Urinary bladder (tissue), 4 donors: ENCODE data around the gene PRPF38A. TPM values are rescaled to one million over a fixed set of nuclear protein-coding genes. Genes with fewer than 3 reads are reported as not detected.
A peak's percentile ranks its signal among the peaks of the same experiment; 100 is the strongest.
"Not testable (repeated sequence)": the region's sequence is repeated elsewhere in the genome, so short reads cannot be mapped to it uniquely, and the experiment has no call there.

Source experiments
- DNase-seq: peaks from one replicate; pipeline ENCODE4 v3.0.0-alpha.2; 2015; ENCODE audit errors: extremely low spot score
- H3K27ac ChIP-seq: one replicate; pipeline ENCODE4 v1.5.1; 2013; ENCODE audit warnings: low read depth, mild to moderate bottlenecking, moderate library complexity
- H3K36me3 ChIP-seq: one replicate; pipeline ENCODE4 v1.6.1; 2013; ENCODE audit warnings: mild to moderate bottlenecking, moderate library complexity; ENCODE audit not compliant: insufficient read depth
- H3K4me1 ChIP-seq: one replicate; pipeline ENCODE4 v1.6.1; 2013; ENCODE audit warnings: mild to moderate bottlenecking, moderate library complexity; ENCODE audit not compliant: insufficient read depth
- H3K4me3 ChIP-seq: one replicate; pipeline ENCODE4 v1.5.1; 2013; ENCODE audit warnings: low read depth, low read length
- WGBS: extraction: QIAGEN DNeasy Blood & Tissue Kit; methylation state at CpG from one replicate; pipeline ENCODE4 v1.1.7; 2013; 5-methylcytosine and 5-hydroxymethylcytosine counted together
- polyA plus RNA-seq: library from polyadenylated mRNA; stranded (reverse); fragments of 200-250 nt; gene quantifications from one replicate; pipeline ENCODE4 v1.2.3, GENCODE V29; 2013
- total RNA-seq: library from RNA; depleted of rRNA; stranded (reverse); fragments of >200 nt; gene quantifications from one replicate; pipeline ENCODE4 v1.2.3, GENCODE V29; 2014
- donor health status: healthy with polysubstance abuse.
- donor health status: healthy.

PRPF38A gene
- total and polyA plus RNA-seq, 2 donors = 21.8 to 22.4 TPM

- 14% methylated on average over 8 of the region's 8 CpGs for WGBS
- no peak for DNase-seq
- Histone ChIP-seq H3K36me3 (no peaks in the 10 kb centered on the region), H3K4me3 (peak overlapping the region; percentile 94), H3K4me1 (no peaks in the 10 kb centered on the region), H3K27ac (no peak overlapping the region)
These were observed 37.9 kb upstream of the PRPF38A start for GRCh38 chr1:52366517-52366827.

DNA sequence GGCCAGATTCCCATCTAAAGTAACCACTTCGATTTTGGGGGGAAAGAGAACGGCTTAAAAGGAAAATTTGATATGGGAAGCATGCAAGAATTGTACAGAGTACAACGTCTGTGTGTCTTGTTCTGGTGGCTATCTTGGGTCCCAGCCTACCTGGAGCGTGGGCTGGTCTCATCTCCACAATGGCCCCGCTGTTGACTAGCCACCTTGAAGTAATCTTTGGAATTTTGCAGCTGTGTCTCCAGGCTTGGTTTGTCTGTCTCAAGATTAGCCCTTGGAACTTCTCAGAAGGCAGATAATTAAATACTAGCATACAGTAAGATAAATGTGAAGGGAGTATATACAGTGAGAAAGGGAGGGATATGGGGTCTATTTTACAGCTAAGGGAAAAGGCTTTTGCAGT is 37.1 kb upstream of the PRPF38A start:
- DNase-seq = no peak
- H3K27ac ChIP-seq = no peak overlapping the region
- WGBS = 93% methylated on average over 5 of the region's 5 CpGs
- no peak overlapping the region for H3K4me3 ChIP-seq
- no peaks in the 10 kb centered on the region for H3K4me1 ChIP-seq
- no peaks in the 10 kb centered on the region for H3K36me3 ChIP-seq

DNA sequence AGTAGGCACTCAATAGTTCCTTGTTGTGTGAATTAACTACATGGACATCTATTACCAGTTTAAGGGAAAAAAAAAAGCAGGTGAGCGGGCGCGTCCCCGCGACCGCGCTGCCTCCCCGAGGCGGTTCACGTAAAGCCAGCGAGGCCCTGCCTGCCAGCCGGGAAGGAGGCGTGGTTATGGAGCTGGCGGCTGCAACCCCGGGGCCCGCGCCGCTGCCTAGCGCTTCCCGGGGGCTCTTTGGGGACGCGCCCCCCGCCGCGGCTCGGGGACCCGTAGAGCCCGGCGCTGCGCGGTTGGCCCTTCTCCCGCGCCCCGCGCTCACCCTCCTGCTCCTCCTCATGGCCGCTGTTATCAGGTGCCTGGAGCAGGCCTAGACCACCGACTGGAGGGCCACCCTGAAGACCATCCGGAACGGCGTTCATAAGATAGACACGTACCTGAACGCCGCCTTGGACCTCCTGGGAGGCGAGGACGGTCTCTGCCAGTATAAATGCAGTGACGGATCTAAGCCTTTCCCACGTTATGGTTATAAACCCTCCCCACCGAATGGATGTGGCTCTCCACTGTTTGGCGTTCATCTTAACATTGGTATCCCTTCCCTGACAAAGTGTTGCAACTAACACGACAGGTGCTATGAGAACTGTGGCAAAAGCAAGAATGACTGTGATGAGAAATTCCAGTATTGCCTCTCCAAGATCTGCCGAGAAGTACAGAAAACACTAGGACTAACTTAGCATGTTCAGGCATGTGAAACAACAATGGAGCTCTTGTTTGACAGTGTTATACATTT is 35.8 kb upstream of the PRPF38A start:
- 7% methylated on average over 51 of the region's 51 CpGs for WGBS
- no peak for DNase-seq
- peak overlapping the region; percentile 38 for H3K4me3 ChIP-seq

DNA sequence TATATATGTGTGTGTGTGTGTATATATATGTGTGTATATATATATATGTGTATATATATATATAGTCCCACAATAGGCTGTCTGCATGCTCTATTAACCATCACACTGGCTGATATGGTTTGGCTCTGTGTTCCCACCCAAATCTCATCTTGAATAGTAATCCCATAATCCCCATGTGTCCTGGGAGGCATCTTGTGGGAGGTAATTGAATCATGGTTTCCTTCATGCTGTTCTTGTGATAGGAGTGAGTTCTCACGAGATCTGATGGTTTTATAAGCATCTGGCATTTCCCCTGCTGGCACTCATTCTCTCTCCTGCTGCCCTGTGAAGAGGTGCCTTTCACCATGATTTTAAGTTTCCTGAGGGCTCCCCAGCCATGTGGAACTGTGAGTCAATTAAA is 34.6 kb upstream of the PRPF38A start:
- not testable (repeated sequence) for DNase-seq, H3K4me3 ChIP-seq, H3K36me3 ChIP-seq, H3K4me1 ChIP-seq, H3K27ac ChIP-seq
- 47% methylated on average over 1 of the region's 1 CpG for WGBS

More for the DNA sequence above, 35.8 kb upstream of the PRPF38A start:
- no peak overlapping the region for H3K27ac ChIP-seq
- no peaks in the 10 kb centered on the region for H3K4me1 ChIP-seq
- no peaks in the 10 kb centered on the region for H3K36me3 ChIP-seq

DNA sequence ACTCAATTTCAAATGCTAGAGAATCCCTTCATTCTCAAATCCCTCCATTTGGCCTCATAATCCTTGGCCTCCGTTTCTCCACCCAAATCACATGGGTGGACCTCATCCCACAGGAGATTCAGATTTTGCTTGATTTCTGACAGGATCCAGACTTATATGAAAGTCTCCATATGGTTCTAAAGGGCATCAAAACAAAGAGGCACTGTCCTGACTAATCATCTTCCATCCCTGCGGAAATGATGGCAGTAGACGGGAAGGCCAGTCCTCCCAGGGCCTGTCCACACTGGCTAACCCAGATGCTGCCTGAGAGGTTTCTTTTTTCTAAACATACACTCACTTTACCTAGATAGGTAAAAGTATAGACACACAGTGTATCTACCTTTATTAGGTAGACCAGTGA is 19.0 kb upstream of the PRPF38A start:
- Histone ChIP-seq H3K27ac (no peak overlapping the region), H3K4me3 (no peak overlapping the region), H3K36me3 (no peaks in the 10 kb centered on the region), H3K4me1 (no peaks in the 10 kb centered on the region)
- no peak for DNase-seq
- WGBS = 92% methylated on average over 3 of the region's 3 CpGs

GRCh38 chr1:52386458-52386857 is 17.9 kb upstream of the PRPF38A start:
- Histone ChIP-seq H3K36me3 (no peaks in the 10 kb centered on the region), H3K4me3 (no peak overlapping the region), H3K4me1 (no peaks in the 10 kb centered on the region), H3K27ac (no peak overlapping the region)
- DNase-seq = no peak
- 82% methylated on average over 5 of the region's 5 CpGs for WGBS

DNA sequence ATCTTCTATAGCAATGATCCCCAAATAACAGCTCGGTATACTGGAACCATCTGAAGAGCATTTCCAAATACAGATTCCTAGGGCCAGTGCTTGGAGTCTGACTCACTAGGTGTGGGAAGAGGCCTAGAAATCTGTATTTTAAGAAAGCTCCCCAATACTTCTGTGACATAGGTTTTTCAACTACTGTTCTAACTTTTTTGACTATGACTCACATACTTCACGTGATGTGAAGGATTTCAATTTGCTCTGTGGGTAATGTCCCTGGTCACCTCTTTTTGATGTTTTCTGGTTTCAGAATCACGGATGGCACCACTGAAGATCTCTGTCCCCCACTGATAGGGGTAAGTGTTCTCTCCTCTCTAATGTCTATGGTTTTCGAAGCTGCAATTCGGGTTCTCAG is 11.2 kb upstream of the PRPF38A start:
- no peak overlapping the region for H3K4me3 ChIP-seq
- no peak for DNase-seq
- 95% methylated on average over 5 of the region's 5 CpGs for WGBS
- no peak overlapping the region for H3K27ac ChIP-seq
- H3K36me3 ChIP-seq = no peaks in the 10 kb centered on the region
- no peaks in the 10 kb centered on the region for H3K4me1 ChIP-seq

DNA sequence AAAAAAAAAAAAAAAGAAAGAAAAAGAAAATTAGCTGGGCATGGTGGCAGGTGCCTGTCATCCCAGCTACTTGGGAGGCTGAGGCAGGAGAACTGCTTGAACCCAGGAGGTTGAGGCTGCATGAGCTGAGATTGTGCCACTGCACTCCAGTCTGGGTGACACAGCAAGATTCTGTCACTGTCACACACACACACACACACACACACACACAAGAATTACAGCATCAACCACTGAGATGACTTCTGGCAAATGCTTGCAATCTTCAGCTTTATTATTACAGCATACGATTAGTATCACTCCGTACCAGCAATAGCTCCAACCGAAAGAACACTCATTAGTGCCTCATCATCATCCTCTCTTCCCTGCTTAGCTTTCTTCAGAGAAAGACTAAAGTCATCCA is 4.8 kb upstream of the PRPF38A start:
- DNase-seq = no peak
- H3K4me3 ChIP-seq = no peak overlapping the region
- no peaks in the 10 kb centered on the region for H3K36me3 ChIP-seq
- H3K4me1 ChIP-seq = no peaks in the 10 kb centered on the region
- H3K27ac ChIP-seq = no peak overlapping the region
- 95% methylated on average over 3 of the region's 3 CpGs for WGBS

DNA sequence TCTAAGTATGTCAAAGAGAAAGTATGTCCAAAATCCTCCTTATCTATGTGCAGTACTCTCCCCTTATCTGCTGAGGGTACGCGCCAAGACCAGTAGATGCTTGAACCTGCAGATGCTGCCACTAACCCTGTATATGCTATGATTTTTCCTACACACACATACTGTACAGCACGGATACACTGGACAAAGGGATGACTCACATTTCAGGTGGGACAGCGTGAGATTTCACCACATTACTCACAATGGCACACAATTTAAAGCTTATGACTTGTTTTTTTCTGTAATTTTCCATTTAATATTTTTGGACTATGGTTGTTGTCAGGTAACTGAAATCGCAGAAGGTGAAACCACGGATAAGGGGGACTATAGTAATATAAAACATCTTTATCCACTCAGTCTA is 4.3 kb upstream of the PRPF38A start:
- Histone ChIP-seq H3K4me1 (no peaks in the 10 kb centered on the region), H3K4me3 (no peak overlapping the region), H3K36me3 (no peaks in the 10 kb centered on the region), H3K27ac (no peak overlapping the region)
- WGBS = 87% methylated on average over 6 of the region's 6 CpGs
- DNase-seq = no peak

DNA sequence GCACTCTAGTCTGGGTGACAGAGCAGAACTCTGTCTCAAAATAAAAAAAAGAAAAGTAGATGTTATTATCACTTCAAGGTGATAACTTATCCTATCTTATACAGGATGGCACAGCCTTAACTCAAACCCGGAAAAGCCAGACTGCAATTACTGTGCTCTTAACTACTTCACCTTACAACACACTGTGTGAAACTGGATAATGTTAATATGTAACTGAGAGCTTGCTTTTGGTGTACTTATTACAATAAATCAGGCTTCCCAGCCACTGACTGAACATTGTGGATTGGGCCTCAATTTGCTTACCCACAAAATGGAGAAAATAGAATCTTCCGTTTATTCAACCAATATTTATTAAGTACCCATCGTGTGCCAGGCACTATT is 1.6 kb upstream of the PRPF38A start:
- 59% methylated on average over 3 of the region's 3 CpGs for WGBS
- no peak for DNase-seq
- Histone ChIP-seq H3K36me3 (no peaks in the 10 kb centered on the region), H3K27ac (no peak overlapping the region), H3K4me1 (peaks cover 2% of the 10 kb centered on the region), H3K4me3 (no peak overlapping the region)

DNA sequence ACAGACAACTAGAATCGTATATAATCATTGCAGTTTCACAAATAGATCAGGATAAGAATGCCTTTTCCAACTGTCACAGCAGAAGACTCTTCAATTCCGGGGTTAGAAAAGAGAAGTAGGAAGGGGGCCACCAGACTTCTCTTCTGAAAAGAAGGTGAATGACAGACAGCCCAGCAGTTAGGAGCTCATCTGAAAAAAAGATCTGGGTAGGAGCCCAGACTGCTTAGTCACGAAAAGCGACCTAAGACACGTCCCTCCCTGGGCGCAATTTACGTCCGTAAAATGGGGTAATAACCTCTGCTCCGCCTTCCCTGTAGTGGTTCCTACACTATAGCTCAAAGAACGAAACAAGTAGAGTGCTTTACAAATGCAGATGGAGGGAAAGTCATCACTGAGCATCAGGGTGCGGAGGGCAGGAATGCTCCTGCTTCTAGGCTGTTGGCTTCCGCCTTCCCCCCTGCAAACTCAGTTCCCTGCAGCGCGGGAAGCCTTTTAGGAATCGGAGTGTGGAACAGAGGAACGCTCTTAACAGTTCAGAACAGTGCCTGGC is 761 bp upstream of the PRPF38A start:
- H3K27ac ChIP-seq = no peak overlapping the region
- H3K4me1 ChIP-seq = peaks cover 2% of the 10 kb centered on the region
- H3K36me3 ChIP-seq = peaks cover 3% of the 10 kb centered on the region
- no peak for DNase-seq
- peak overlapping the region; percentile 66 for H3K4me3 ChIP-seq
- WGBS = under 1% methylated on average over 16 of the region's 16 CpGs

DNA sequence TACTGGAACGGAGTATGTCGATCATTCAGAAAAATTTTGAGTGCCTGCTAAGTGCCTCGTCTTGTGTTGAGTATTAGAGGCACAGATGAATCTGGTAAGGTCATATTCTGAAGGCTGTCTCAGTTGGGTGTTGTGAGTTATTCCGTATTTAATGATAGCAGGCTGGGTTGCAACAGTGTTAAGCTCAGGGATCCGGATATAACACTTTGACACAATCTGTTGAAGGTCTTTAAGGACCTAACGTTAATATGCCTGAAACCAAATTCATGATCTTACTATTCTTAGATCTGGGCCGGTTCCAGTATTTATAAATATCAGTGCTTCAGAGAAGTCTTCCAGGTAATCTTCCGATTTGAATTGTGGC is 555 bp downstream of the PRPF38A start:
- H3K4me3 ChIP-seq = peak overlapping the region; percentile 66
- WGBS = 2% methylated on average over 8 of the region's 8 CpGs
- peaks cover 2% of the 10 kb centered on the region for H3K4me1 ChIP-seq
- DNase-seq = no peak
- peak overlapping the region; percentile 86 for H3K27ac ChIP-seq
- peaks cover 7% of the 10 kb centered on the region for H3K36me3 ChIP-seq

- H3K4me1 ChIP-seq = no peaks in the 10 kb centered on the region
- H3K4me3 ChIP-seq = no peak overlapping the region
- DNase-seq = no peak
- 96% methylated on average over 10 of the region's 10 CpGs for WGBS
- no peak overlapping the region for H3K27ac ChIP-seq
- H3K36me3 ChIP-seq = peaks cover 21% of the 10 kb centered on the region
These were observed 9.1 kb downstream of the PRPF38A start for GRCh38 chr1:52413410-52413989.

DNA sequence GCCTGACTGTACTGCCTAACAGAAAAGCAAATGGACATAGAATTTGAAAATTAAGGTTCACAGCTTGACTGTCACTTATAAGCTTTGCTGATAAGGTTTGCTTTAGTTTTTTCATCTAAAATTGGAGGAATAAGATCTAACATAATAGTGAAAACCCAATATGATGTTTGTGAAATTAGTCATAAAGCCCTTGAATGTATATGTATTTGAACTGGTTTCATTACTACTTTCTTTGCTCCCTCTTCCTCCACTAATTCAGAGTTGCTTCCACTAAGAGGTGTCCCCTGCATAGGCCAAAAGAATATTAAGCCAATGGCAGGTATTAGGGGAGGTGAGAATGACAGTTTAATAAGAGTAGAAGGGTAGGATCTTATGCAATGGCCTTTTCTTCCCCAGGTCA is 10.5 kb downstream of the PRPF38A start:
- Histone ChIP-seq H3K4me3 (no peak overlapping the region), H3K4me1 (no peaks in the 10 kb centered on the region), H3K27ac (no peak overlapping the region), H3K36me3 (peaks cover 16% of the 10 kb centered on the region)
- DNase-seq = no peak
